Astrocyte of the hippocampus (primary cell): ENCODE data around the gene FOSL2.

Source experiments
- DNase-seq: peaks from one replicate; pipeline ENCODE4 v3.0.0; 2011; ENCODE audit warnings: low read depth, low spot score

Gene FOSL2

GRCh38 chr2:28394997-28395333, 2.3 kb downstream of the FOSL2 start:
- DNase-seq = peak; percentile 55

- DNase-seq = peak; percentile 75
Measured at GRCh38 chr2:28395334-28396061, 2.8 kb downstream of the FOSL2 start.

GRCh38 chr2:28397043-28397381, 4.4 kb downstream of the FOSL2 start:
- peak; percentile 44 for DNase-seq

- DNase-seq = peak; percentile 72
Measured at GRCh38 chr2:28398101-28398834, 5.6 kb downstream of the FOSL2 start.

- DNase-seq = no peak
Measured at GRCh38 chr2:28399289-28399688, 6.6 kb downstream of the FOSL2 start.

- peak; percentile 49 for DNase-seq
Measured at GRCh38 chr2:28399956-28400355, 7.3 kb downstream of the FOSL2 start.

- peak; percentile 41 for DNase-seq
Measured at GRCh38 chr2:28400419-28400818, 7.8 kb downstream of the FOSL2 start.

GRCh38 chr2:28400921-28401320, 8.3 kb downstream of the FOSL2 start:
- peak; percentile 36 for DNase-seq

- peak; percentile 35 for DNase-seq
Measured at GRCh38 chr2:28401411-28401810, 8.8 kb downstream of the FOSL2 start.

GRCh38 chr2:28401948-28402550, 9.4 kb downstream of the FOSL2 start:
- DNase-seq = peak; percentile 16

GRCh38 chr2:28403370-28403956, 10.8 kb downstream of the FOSL2 start:
- peak; percentile 42 for DNase-seq

- no peak for DNase-seq
Measured at GRCh38 chr2:28404086-28404485, 11.4 kb downstream of the FOSL2 start.

GRCh38 chr2:28405537-28405936, 12.9 kb downstream of the FOSL2 start:
- peak; percentile 13 for DNase-seq

GRCh38 chr2:28406276-28407096, 13.8 kb downstream of the FOSL2 start:
- DNase-seq = peak; percentile 49

GRCh38 chr2:28407131-28407975, 14.7 kb downstream of the FOSL2 start:
- no peak for DNase-seq

GRCh38 chr2:28407976-28408690, 15.5 kb downstream of the FOSL2 start:
- DNase-seq = peak; percentile 22

GRCh38 chr2:28408764-28409599, 16.3 kb downstream of the FOSL2 start:
- peak; percentile 86 for DNase-seq

GRCh38 chr2:28411166-28411755, 18.6 kb downstream of the FOSL2 start:
- DNase-seq = peak; percentile 16
